ENCODE measurements around the gene WDR76.
A peak's percentile ranks its signal among the peaks of the same experiment; 100 is the strongest.
"Not testable (repeated sequence)": the region's sequence is repeated elsewhere in the genome, so short reads cannot be mapped to it uniquely, and the experiment has no call there.

The WDR76 gene

GRCh38 chr15:43824302-43825246, 2.2 kb upstream of the WDR76 start, which contains the start of gene MFAP1:
Gene MFAP1 (minus strand): TSS chr15:43824690. CDS start chr15:43824569, 121 bp downstream.
- DNase-seq: peak; percentile 71

- not testable (repeated sequence) for DNase-seq
Measured at GRCh38 chr15:43825305-43825704, 1.5 kb upstream of the WDR76 start.

GRCh38 chr15:43826029-43826507, 734 bp upstream of the WDR76 start:
- no peak for DNase-seq

- DNase-seq: no peak
Measured at GRCh38 chr15:43828061-43828657, 1.4 kb downstream of the WDR76 start.

GRCh38 chr15:43829951-43830540, 3.2 kb downstream of the WDR76 start:
- not testable (repeated sequence) for DNase-seq

- not testable (repeated sequence) for DNase-seq
Measured at GRCh38 chr15:43830691-43831275, 4.0 kb downstream of the WDR76 start.

- not testable (repeated sequence) for DNase-seq
Measured at GRCh38 chr15:43831519-43832052, 4.8 kb downstream of the WDR76 start.

- DNase-seq: not testable (repeated sequence)
Measured at GRCh38 chr15:43832485-43832884, 5.7 kb downstream of the WDR76 start.

GRCh38 chr15:43845421-43845820, 18.6 kb downstream of the WDR76 start:
- no peak for DNase-seq

- DNase-seq: no peak
Measured at GRCh38 chr15:43851251-43851650, 24.4 kb downstream of the WDR76 start.

- no peak for DNase-seq
Measured at GRCh38 chr15:43852607-43853006, 25.8 kb downstream of the WDR76 start.

- DNase-seq: no peak
Measured at GRCh38 chr15:43854801-43855200, 28.0 kb downstream of the WDR76 start.

GRCh38 chr15:43859546-43859945, 32.7 kb downstream of the WDR76 start:
- peak; percentile 3 for DNase-seq

GRCh38 chr15:43866636-43867035, 39.8 kb downstream of the WDR76 start:
- not testable (repeated sequence) for DNase-seq

GRCh38 chr15:43867096-43867495, 40.3 kb downstream of the WDR76 start:
- no peak for DNase-seq

- no peak for DNase-seq
Measured at GRCh38 chr15:43868406-43868805, 41.6 kb downstream of the WDR76 start.

- no peak for DNase-seq
Measured at GRCh38 chr15:43871835-43872234, 45.0 kb downstream of the WDR76 start.

- no peak for DNase-seq
Measured at GRCh38 chr15:43872416-43873020, 45.7 kb downstream of the WDR76 start.

- DNase-seq: no peak
Measured at GRCh38 chr15:43873651-43874050, 46.8 kb downstream of the WDR76 start.

- DNase-seq: no peak
Measured at GRCh38 chr15:43876872-43877271, 50.1 kb downstream of the WDR76 start.

- no peak for DNase-seq
Measured at GRCh38 chr15:43877371-43877770, 50.6 kb downstream of the WDR76 start.

GRCh38 chr15:43878446-43878845, 51.6 kb downstream of the WDR76 start:
- peak; percentile 1 for DNase-seq

Data from DMS79 (cell line).